ENCODE data around the gene TGFBR3. TPM values are rescaled to one million over a fixed set of nuclear protein-coding genes. Genes with fewer than 3 reads are reported as not detected.

Gene TGFBR3
- total RNA-seq, 1 donor from 2014 or later, result 2.5 TPM

GRCh38 chr1:91650764-91651163 is 235.2 kb downstream of the TGFBR3 start:
- peak overlapping the region; percentile 39 for H3K9ac ChIP-seq (ENCODE audit: low read length)
- no peaks in the 10 kb centered on the region for H4K20me1 ChIP-seq (ENCODE audit: insufficient read depth, low read length)
- H3K9me3 ChIP-seq (ENCODE audit: insufficient read depth, low read depth, low read length), result no peaks in the 10 kb centered on the region
- no peaks in the 10 kb centered on the region for H3K36me3 Mint-ChIP-seq (ENCODE audit: low read depth, unreplicated experiment)
- H3K27ac Mint-ChIP-seq (ENCODE audit: unreplicated experiment), result peak overlapping the region; percentile 55
- no peak for TF ChIP-seq EZH2 (IDR thresholded peaks at IDR 0.05; ENCODE audit: insufficient read depth, low read length)
- peaks cover 18% of the 10 kb centered on the region for H3K4me1 Mint-ChIP-seq (ENCODE audit: low read depth, unreplicated experiment)
- no peak overlapping the region for H2AFZ ChIP-seq (ENCODE audit: low read depth, low read length)
- H3K27ac ChIP-seq (ENCODE audit: low read depth, low read length), result peak overlapping the region; percentile 82
- DNase-seq (ENCODE audit: low read depth), result peak; percentile 97
- no peaks in the 10 kb centered on the region for H3K36me3 ChIP-seq (ENCODE audit: insufficient read depth, low read length)
- FAIRE-seq, result peak; percentile 5
- H3K9me3 Mint-ChIP-seq (ENCODE audit: unreplicated experiment), result peaks cover 9% of the 10 kb centered on the region
- H3K4me1 ChIP-seq (ENCODE audit: insufficient read depth, low read length), result peaks cover 13% of the 10 kb centered on the region
- H3K4me3 Mint-ChIP-seq (ENCODE audit: unreplicated experiment), result no peak overlapping the region
- no peaks in the 10 kb centered on the region for H3K79me2 ChIP-seq (ENCODE audit: insufficient read depth, low read length)
- H3K27me3 Mint-ChIP-seq (ENCODE audit: low read depth, unreplicated experiment), result peaks cover 9% of the 10 kb centered on the region
- no peak overlapping the region for H3K4me3 ChIP-seq (ENCODE audit: insufficient read depth, low read depth, low read length)
- H3K27me3 ChIP-seq (ENCODE audit: insufficient read depth, low read length), result no peaks in the 10 kb centered on the region
- H3K4me2 ChIP-seq (ENCODE audit: low read length), result peak overlapping the region; percentile 27

DNA sequence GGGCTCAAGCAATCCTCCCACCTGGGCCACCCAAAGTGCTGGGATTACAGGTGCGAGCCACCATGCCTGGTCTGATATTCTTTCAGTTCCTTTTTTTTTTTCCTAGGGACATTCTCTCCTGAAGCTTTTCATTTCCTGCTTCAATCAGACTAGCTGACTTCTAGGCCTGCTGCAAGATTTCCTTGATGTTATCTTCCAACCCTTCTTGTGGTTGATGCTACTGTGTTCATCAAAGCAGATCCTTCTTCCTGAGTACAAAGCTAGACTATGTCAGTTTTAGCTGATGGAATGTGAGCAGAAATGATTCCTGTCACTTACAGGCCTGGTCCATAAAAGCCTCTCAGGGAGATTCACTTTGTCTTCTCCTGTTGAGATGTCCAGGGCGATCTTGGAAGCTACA is 238.9 kb downstream of the TGFBR3 start:
- H3K36me3 Mint-ChIP-seq (ENCODE audit: low read depth, unreplicated experiment), result no peaks in the 10 kb centered on the region
- no peak overlapping the region for H3K4me3 Mint-ChIP-seq (ENCODE audit: unreplicated experiment)
- H3K79me2 ChIP-seq (ENCODE audit: insufficient read depth, low read length), result no peaks in the 10 kb centered on the region
- no peak overlapping the region for H2AFZ ChIP-seq (ENCODE audit: low read depth, low read length)
- peaks cover 6% of the 10 kb centered on the region for H3K27me3 ChIP-seq (ENCODE audit: insufficient read depth, low read length)
- H3K27me3 Mint-ChIP-seq (ENCODE audit: low read depth, unreplicated experiment), result peaks cover 8% of the 10 kb centered on the region
- peaks cover 13% of the 10 kb centered on the region for H3K4me1 ChIP-seq (ENCODE audit: insufficient read depth, low read length)
- H3K9ac ChIP-seq (ENCODE audit: low read length), result no peak overlapping the region
- no peaks in the 10 kb centered on the region for H4K20me1 ChIP-seq (ENCODE audit: insufficient read depth, low read length)
- H3K36me3 ChIP-seq (ENCODE audit: insufficient read depth, low read length), result no peaks in the 10 kb centered on the region
- H3K27ac Mint-ChIP-seq (ENCODE audit: unreplicated experiment), result peak overlapping the region; percentile 8
- no peak overlapping the region for H3K4me3 ChIP-seq (ENCODE audit: insufficient read depth, low read depth, low read length)
- FAIRE-seq (no peak), DNase-seq (ENCODE audit: low read depth) (no peak)
- peaks cover 5% of the 10 kb centered on the region for H3K9me3 Mint-ChIP-seq (ENCODE audit: unreplicated experiment)
- no peak overlapping the region for H3K4me2 ChIP-seq (ENCODE audit: low read length)
- H3K4me1 Mint-ChIP-seq (ENCODE audit: low read depth, unreplicated experiment), result peaks cover 23% of the 10 kb centered on the region
- TF ChIP-seq EZH2 (IDR thresholded peaks at IDR 0.05; ENCODE audit: insufficient read depth, low read length) (no peak), CTCF (IDR thresholded peaks at IDR 0.05; ENCODE audit: insufficient read depth, low read depth, low read length) (no peak)
- no peaks in the 10 kb centered on the region for H3K9me3 ChIP-seq (ENCODE audit: insufficient read depth, low read depth, low read length)
- no peak overlapping the region for H3K27ac ChIP-seq (ENCODE audit: low read depth, low read length)

- Mint-ChIP-seq H3K36me3 (ENCODE audit: low read depth, unreplicated experiment) (no peaks in the 10 kb centered on the region), H3K27ac (ENCODE audit: unreplicated experiment) (peak overlapping the region; percentile 51), H3K4me3 (ENCODE audit: unreplicated experiment) (no peak overlapping the region), H3K9me3 (ENCODE audit: unreplicated experiment) (peaks cover 9% of the 10 kb centered on the region), H3K27me3 (ENCODE audit: low read depth, unreplicated experiment) (peaks cover 8% of the 10 kb centered on the region), H3K4me1 (ENCODE audit: low read depth, unreplicated experiment) (peaks cover 7% of the 10 kb centered on the region)
- peaks cover 6% of the 10 kb centered on the region for H3K27me3 ChIP-seq (ENCODE audit: insufficient read depth, low read length)
- no peak overlapping the region for H3K9ac ChIP-seq (ENCODE audit: low read length)
- no peaks in the 10 kb centered on the region for H3K4me1 ChIP-seq (ENCODE audit: insufficient read depth, low read length)
- no peaks in the 10 kb centered on the region for H3K79me2 ChIP-seq (ENCODE audit: insufficient read depth, low read length)
- H3K9me3 ChIP-seq (ENCODE audit: insufficient read depth, low read depth, low read length), result no peaks in the 10 kb centered on the region
- DNase-seq (ENCODE audit: low read depth) (peak; percentile 40), FAIRE-seq (no peak)
- no peak overlapping the region for H2AFZ ChIP-seq (ENCODE audit: low read depth, low read length)
- no peak overlapping the region for H3K4me3 ChIP-seq (ENCODE audit: insufficient read depth, low read depth, low read length)
- H3K4me2 ChIP-seq (ENCODE audit: low read length), result peak overlapping the region; percentile 9
- H3K36me3 ChIP-seq (ENCODE audit: insufficient read depth, low read length), result no peaks in the 10 kb centered on the region
- no peak overlapping the region for H3K27ac ChIP-seq (ENCODE audit: low read depth, low read length)
- no peaks in the 10 kb centered on the region for H4K20me1 ChIP-seq (ENCODE audit: insufficient read depth, low read length)
- TF ChIP-seq CTCF (IDR thresholded peaks at IDR 0.05; ENCODE audit: insufficient read depth, low read depth, low read length), result no peak
- TF ChIP-seq EZH2 (IDR thresholded peaks at IDR 0.05; ENCODE audit: insufficient read depth, low read length), result no peak
Measured at GRCh38 chr1:91645031-91645430, 240.9 kb downstream of the TGFBR3 start.

Measured in astrocyte (in vitro differentiated cells and primary cell).